Caki2 (cell line): ENCODE measurements around the gene P4HA3. TPM values are rescaled to one million over a fixed set of nuclear protein-coding genes. Genes with fewer than 3 reads are reported as not detected.

Experiments
- DNase-seq: peaks from one replicate; pipeline ENCODE4 v3.0.0-alpha.2; 2015; ENCODE audit warnings: low read depth
- in situ Hi-C: cut with HindIII; loops from 2 replicates; pipeline ENCODE4 v1.10.0; 2016; ENCODE audit warnings: low sequenced_read_pairs, low pct_unique_long_range_greater_than_20kb, mixed read lengths
- total RNA-seq: library from RNA; depleted of rRNA; stranded (reverse); fragments of >200 nt; shearing (Covaris generic); gene quantifications from 2 replicates; pipeline ENCODE4 v1.2.3, GENCODE V29; 2014; ENCODE audit warnings: low replicate concordance; rRNA removed

P4HA3 gene
- total RNA-seq, 1 experiment from 2014 or later, result 0.57 TPM

- no peak for DNase-seq
- in situ Hi-C loops, result no loop called here
Measured at GRCh38 chr11:74232311-74232950, 79.0 kb downstream of the P4HA3 start.

GRCh38 chr11:74226907-74227306, 84.5 kb downstream of the P4HA3 start:
- no peak for DNase-seq
- in situ Hi-C loops, result no loop called here

- DNase-seq, result no peak
- in situ Hi-C loops, result no loop called here
Measured at GRCh38 chr11:74225565-74225964, 85.9 kb downstream of the P4HA3 start.

DNA sequence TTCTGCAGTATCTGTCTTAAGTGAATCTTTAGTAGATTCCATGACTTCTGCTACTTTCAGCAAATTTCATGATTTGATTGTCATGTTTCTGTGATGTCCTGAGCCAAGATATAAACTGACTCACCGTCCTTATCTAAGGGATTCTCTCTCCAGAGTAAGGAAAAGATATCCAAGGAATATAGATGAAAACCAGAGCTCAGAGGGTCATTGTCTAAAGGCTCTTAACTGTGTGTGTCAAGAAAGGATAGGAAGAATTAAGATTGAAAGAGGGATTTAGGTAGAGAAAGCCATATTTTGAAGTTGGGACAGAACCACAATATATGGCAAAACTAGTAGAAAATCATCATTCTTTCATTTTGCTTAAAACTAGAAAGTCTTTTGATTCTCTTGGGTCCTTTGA, 89.6 kb downstream of the P4HA3 start:
- in situ Hi-C loops, result no loop called here
- DNase-seq, result no peak

DNA sequence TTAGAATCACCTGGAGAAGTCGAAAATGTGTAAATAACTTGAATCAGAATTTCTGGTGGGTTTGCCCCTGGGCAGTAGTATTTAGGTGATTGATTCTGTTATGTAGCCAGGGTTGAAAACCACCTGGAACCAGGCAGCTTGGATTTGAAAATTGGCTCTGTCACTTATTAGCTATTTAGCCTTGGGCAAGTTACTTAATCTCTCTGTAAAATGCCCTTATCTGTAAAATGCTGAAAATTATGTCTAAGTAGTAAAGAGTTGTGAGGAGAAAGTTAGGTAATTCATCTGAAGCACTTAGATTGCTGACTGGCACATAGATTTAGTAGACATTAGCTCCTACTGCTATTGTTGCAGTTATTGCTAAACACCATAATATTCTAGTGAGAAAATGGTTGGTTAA, 91.1 kb downstream of the P4HA3 start:
- in situ Hi-C loops, result no loop called here
- DNase-seq, result no peak

Other genes starting within 250 kb of the P4HA3 start
- 28.4 and 32.4 TPM in 2 replicates for gene C2CD3, start 140.6 kb downstream of the P4HA3 start, total RNA-seq
- gene PPME1, start 140.4 kb downstream of the P4HA3 start, total RNA-seq, result 92.8 and 103 TPM in 2 replicates
- 0.17 and 0.26 TPM in 2 replicates for gene PGM2L1, start 86.8 kb upstream of the P4HA3 start, total RNA-seq
- gene KCNE3, start 155.9 kb upstream of the P4HA3 start, total RNA-seq, result not detected in 2 replicates
- 5.0 and 8.0 TPM in 2 replicates for gene LIPT2, start 182.1 kb upstream of the P4HA3 start, total RNA-seq